ENCODE results near the gene MXD1. TPM values are rescaled to one million over a fixed set of nuclear protein-coding genes. Genes with fewer than 3 reads are reported as not detected.

Gene MXD1
- total and polyA plus RNA-seq, 4 donors: 1.4 to 8.5 (median 5.8) TPM

GRCh38 chr2:69956475-69956979 lies 41.6 kb downstream of the MXD1 start:
- Histone ChIP-seq H3K27me3 (ENCODE audit: control insufficient read depth in 4 of 4, insufficient read depth in 4 of 4, low read length in 3 of 4) (no peaks in the 10 kb centered on the region), H3K36me3 (ENCODE audit: control insufficient read depth in 4 of 4, insufficient read depth in 3 of 4, low read depth in 1 of 4, low read length in 3 of 4) (no peaks in the 10 kb centered on the region), H3K9me3 (ENCODE audit: control insufficient read depth in 4 of 4, low read length in 3 of 4) (no peaks in the 10 kb centered on the region), H3K27ac (ENCODE audit: low read depth in 1 of 2, low read length in 2 of 2) (no peak overlapping the region), H3K4me3 (ENCODE audit: low read depth in 1 of 3, low read length in 3 of 3) (no peak overlapping the region), H3K9ac (ENCODE audit: low read depth in 1 of 2, low read length in 2 of 2) (no peak overlapping the region), H3K4me1 (ENCODE audit: control insufficient read depth in 4 of 4, insufficient read depth in 4 of 4, low read length in 3 of 4) (no peaks in the 10 kb centered on the region)
- DNase-seq (ENCODE audit: low spot score): no peak
- WGBS: 90% methylated on average over 6 of the region's 6 CpGs
- TF ChIP-seq FOXA1 (IDR thresholded peaks at IDR 0.05) (no peak), MAX (IDR thresholded peaks at IDR 0.05) (no peak), ZBTB33 (IDR thresholded peaks at IDR 0.05) (no peak), GABPA (IDR thresholded peaks at IDR 0.05 in 1 of 2, conservative IDR thresholded peaks at IDR 0.05 in 1 of 2) (no peak), RAD21 (IDR thresholded peaks at IDR 0.05) (no peak), REST (IDR thresholded peaks at IDR 0.05) (no peak), HNF4A (conservative IDR thresholded peaks at IDR 0.05) (no peak), NR2F2 (IDR thresholded peaks at IDR 0.05) (no peak), RXRA (IDR thresholded peaks at IDR 0.05) (no peak), TAF1 (conservative IDR thresholded peaks at IDR 0.05) (no peak), FOXA2 (IDR thresholded peaks at IDR 0.05) (no peak), ATF3 (IDR thresholded peaks at IDR 0.05) (no peak), JUND (IDR thresholded peaks at IDR 0.05) (no peak), EGR1 (IDR thresholded peaks at IDR 0.05; ENCODE audit: low read depth in 2 of 2) (no peak), SP1 (IDR thresholded peaks at IDR 0.05) (no peak), YY1 (IDR thresholded peaks at IDR 0.05) (no peak), CTCF (IDR thresholded peaks at IDR 0.05; ENCODE audit: low read depth, low read length, missing input control) (no peak)

Measured in liver (tissue), 9 donors.